GM19240 (cell line): ENCODE data around the gene WEE2.
"Not testable (repeated sequence)": the region's sequence is repeated elsewhere in the genome, so short reads cannot be mapped to it uniquely, and the experiment has no call there.

Experiments used
- DNase-seq: peaks from one replicate; pipeline ENCODE4 v3.0.0; 2011; ENCODE audit warnings: low spot score; ENCODE audit not compliant: insufficient read length

WEE2 gene

GRCh38 chr7:141770083-141770583, 62.0 kb downstream of the WEE2 start:
- not testable (repeated sequence) for DNase-seq

- no peak for DNase-seq
These were observed 68.2 kb downstream of the WEE2 start, which contains the start of gene TAS2R4 for GRCh38 chr7:141776374-141776773. TAS2R4 (plus strand) TSS chr7:141776674; CDS start chr7:141778489, 1,815 bp downstream.
